IPS-18c (cell line): ENCODE measurements around the gene MYO1D.
"Not testable (repeated sequence)": the region's sequence is repeated elsewhere in the genome, so short reads cannot be mapped to it uniquely, and the experiment has no call there.

Experiments used
- H3K4me3 ChIP-seq: 2 replicates; pipeline ENCODE4 v1.7.0; 2013; ENCODE audit warnings: low read depth, mild to moderate bottlenecking, low read length, moderate library complexity; ENCODE audit not compliant: insufficient read depth
- H3K9me3 ChIP-seq: one replicate; pipeline ENCODE4 v1.6.1; 2013; ENCODE audit warnings: mild to moderate bottlenecking, low read length, moderate library complexity; ENCODE audit not compliant: control insufficient read depth, insufficient read depth

MYO1D gene

GRCh38 chr17:32739722-32740121, 137.2 kb downstream of the MYO1D start:
- Histone ChIP-seq H3K4me3 (no peak overlapping the region), H3K9me3 (no peaks in the 10 kb centered on the region)

DNA sequence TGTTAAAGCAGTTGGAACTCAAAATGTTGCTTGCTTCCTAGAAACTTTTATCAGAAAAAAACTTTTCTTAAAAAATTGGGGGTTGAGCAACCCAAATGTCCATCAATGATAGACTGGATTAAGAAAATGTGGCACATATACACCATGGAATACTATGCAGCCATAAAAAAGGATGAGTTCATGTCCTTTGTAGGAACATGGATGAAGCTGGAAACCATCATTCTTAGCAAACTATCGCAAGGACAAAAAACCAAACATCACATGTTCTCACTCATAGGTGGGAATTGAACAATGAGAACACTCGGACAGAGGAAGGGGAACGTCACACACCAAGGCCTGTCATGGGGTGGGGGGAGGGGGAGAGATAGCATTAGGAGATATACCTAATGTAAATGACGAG, 137.8 kb downstream of the MYO1D start:
- not testable (repeated sequence) for H3K9me3 ChIP-seq

DNA sequence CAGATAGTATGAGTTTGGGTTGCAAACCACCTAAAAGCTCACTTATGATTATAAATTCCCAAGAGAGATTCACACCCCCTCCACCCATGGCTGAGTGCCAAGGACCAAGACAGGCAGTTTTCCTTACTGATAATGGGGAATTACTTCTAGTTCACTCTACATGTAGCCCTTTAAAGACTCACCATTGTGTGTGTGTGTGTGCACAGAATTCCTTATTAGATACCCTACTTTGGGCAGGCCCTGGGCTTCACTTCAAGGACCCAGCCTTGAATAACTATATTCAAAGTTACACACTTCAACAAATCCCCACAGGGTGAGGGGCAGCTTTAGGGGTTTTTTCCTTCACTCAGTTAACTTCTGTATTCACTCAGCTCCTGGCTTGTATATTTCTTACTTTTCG, 143.5 kb downstream of the MYO1D start:
- peaks cover 10% of the 10 kb centered on the region for H3K9me3 ChIP-seq
- H3K4me3 ChIP-seq, result no peak overlapping the region

More for the DNA sequence above, 137.8 kb downstream of the MYO1D start:
- not testable (repeated sequence) for H3K4me3 ChIP-seq

DNA sequence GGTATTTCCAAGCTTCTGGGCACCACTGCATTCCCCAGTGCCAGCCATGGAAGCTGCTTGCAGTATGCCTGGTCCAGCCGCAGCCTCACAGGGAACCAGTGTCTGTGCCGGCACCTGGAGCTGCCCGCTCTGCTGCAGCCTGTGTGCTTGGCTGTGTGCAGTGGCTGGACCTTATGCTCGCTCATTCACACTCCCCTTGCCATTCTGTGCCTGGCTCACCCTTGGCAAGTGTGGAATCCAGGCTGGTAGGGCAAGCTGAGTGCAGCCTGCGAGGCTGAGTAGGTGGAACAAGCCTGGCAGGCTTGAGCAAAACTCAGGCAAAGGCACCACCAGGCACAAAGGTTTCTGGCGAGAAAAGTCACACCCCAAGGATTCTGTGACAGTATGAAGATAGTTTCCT, 144.0 kb downstream of the MYO1D start:
- peaks cover 10% of the 10 kb centered on the region for H3K9me3 ChIP-seq
- H3K4me3 ChIP-seq, result no peak overlapping the region

DNA sequence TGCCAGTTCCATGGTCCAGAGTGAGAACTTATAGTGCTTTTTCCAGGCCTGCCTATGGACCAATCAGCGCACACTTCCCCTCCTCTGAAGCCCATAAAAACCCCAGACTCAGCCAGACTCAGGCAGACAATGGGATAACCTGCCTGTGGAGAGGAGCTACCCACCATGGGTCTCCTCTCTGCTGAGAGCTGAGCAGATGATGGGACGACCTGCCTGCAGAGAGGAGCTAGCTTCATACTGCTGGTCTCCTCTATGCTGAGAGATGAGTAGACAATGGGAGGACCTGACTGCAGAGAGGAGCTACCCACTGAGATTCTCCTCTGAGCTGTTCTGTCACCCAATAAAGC, 144.7 kb downstream of the MYO1D start:
- H3K4me3 ChIP-seq, result no peak overlapping the region
- peaks cover 10% of the 10 kb centered on the region for H3K9me3 ChIP-seq

DNA sequence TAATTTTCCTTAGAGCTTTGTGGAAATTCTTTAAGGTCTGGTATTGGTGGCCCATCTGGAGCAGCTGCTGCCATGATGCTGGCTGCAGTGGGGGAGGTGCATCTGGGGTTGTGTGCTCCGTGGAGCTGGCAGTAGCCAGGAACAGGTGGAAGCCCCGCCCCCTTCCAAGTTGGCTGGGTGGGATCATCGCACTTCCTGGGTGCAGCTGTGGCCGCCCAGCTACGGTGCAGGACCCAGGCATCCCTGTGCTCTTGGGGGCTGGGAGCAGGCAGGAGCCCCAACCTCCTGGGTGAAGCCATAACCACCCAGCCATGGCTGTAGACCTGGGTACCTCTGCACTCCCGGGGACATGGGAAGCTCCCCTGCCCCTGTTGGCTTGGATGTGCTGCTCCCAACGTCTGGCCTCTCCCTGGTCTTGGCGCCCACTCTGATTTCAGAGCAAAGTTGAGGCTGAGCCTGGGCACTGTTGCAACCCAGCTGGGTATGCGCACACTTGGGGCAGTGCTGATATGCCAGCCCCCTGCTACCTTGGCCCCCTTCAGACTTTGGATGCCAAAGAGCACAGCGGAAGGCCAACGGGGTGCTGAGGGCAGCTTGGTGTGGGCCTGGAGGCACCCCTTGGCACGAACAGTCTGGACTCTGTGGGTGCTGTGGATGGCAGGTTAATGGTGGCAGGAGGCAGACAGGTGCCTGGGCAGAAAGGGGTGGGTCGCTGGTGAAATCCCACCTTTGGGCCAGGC, 145.2 kb downstream of the MYO1D start:
- Histone ChIP-seq H3K4me3 (no peak overlapping the region), H3K9me3 (peaks cover 10% of the 10 kb centered on the region)

DNA sequence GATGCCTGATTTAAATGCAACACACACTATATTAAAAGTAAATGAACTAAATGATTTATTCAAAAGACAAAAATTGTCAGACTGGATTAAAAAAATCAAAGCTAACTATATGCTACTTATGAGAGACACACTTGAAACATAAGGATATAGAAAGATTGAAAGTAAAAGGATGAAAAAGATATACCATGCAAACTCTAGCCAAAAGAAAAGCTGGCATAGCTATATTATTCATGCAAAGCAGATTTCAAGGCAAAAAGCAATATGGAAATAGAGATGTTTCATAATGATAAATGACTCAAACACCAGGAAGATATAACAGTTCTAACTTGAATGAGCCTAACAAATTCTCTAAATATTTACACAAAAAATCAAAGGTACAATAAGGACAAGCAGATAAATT, 149.2 kb downstream of the MYO1D start:
- no peak overlapping the region for H3K4me3 ChIP-seq
- peaks cover 10% of the 10 kb centered on the region for H3K9me3 ChIP-seq

DNA sequence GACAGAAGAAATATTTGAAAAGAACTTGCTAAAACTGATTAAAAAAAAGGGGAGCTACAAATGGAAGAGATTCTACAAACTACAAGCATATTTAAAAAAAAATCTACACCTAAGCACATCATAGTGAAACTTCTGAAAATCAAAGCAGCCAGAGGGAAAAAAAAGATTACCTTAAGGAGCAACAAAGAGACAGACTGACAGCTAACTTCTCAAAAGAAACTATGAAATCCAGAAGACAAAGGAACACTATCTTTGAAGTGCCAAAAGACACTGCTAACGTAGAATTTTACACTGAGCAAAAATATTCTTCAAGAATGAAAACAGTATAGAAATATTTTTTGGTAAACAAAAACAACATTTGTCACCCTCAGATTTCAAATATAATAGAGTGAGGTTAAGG, 151.2 kb downstream of the MYO1D start:
- no peak overlapping the region for H3K4me3 ChIP-seq
- no peaks in the 10 kb centered on the region for H3K9me3 ChIP-seq

- no peaks in the 10 kb centered on the region for H3K9me3 ChIP-seq
- H3K4me3 ChIP-seq, result no peak overlapping the region
These were observed 153.5 kb downstream of the MYO1D start for GRCh38 chr17:32723310-32723955.

DNA sequence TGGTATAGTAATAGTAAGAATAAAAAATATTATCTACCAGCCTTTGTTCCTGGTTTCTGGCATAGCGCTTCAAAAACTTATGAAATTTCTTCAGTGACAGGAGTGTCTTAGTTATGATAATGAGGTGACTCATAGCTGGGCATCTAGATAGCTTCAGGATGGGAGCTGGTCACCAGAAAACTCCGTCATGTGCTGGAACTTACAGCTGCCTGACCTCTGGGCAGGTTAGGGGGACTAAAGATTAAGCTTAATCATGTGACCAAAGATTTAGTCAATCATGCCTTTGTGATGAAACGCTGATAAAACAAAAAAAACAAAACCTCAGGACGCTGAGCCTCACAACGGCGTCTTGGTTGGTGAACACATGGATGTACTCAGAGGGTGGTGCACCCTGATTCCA, 154.2 kb downstream of the MYO1D start:
- no peak overlapping the region for H3K4me3 ChIP-seq

GRCh38 chr17:32720671-32721070, 156.3 kb downstream of the MYO1D start:
- H3K4me3 ChIP-seq, result no peak overlapping the region
- H3K9me3 ChIP-seq, result no peaks in the 10 kb centered on the region

More for the DNA sequence above, 154.2 kb downstream of the MYO1D start:
- no peaks in the 10 kb centered on the region for H3K9me3 ChIP-seq

- Histone ChIP-seq H3K9me3 (no peaks in the 10 kb centered on the region), H3K4me3 (no peak overlapping the region)
These were observed 157.2 kb downstream of the MYO1D start for GRCh38 chr17:32719689-32720088.

GRCh38 chr17:32714922-32715321, 162.0 kb downstream of the MYO1D start:
- H3K4me3 ChIP-seq, H3K9me3 ChIP-seq: not testable (repeated sequence)

DNA sequence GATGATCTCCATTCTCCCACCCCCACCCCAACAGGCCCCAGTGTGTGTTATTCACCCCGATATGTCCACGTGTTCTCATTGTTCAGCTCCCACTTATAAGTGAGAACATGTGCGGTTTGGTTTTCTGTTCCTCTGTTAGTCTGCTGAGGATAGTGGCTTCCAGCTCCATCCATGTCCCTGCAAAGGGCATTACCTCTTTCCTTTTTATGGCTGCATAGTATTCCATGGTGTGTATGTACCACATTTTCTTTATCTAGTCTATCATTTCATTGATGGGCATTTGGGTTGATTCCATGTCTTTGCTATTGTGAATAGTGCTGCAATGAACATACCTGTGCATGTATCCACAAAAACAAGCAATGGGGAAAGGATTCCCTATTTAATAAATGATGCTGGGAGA, 162.7 kb downstream of the MYO1D start:
- H3K4me3 ChIP-seq, result not testable (repeated sequence)

GRCh38 chr17:32713081-32713480, 163.8 kb downstream of the MYO1D start:
- Histone ChIP-seq H3K9me3 (no peaks in the 10 kb centered on the region), H3K4me3 (no peak overlapping the region)

More for the DNA sequence above, 162.7 kb downstream of the MYO1D start:
- H3K9me3 ChIP-seq, result not testable (repeated sequence)

- no peak overlapping the region for H3K4me3 ChIP-seq
- no peaks in the 10 kb centered on the region for H3K9me3 ChIP-seq
These were observed 167.4 kb downstream of the MYO1D start for GRCh38 chr17:32709562-32709961.

- Histone ChIP-seq H3K4me3 (no peak overlapping the region), H3K9me3 (no peaks in the 10 kb centered on the region)
These were observed 175.1 kb downstream of the MYO1D start for GRCh38 chr17:32701871-32702270.

DNA sequence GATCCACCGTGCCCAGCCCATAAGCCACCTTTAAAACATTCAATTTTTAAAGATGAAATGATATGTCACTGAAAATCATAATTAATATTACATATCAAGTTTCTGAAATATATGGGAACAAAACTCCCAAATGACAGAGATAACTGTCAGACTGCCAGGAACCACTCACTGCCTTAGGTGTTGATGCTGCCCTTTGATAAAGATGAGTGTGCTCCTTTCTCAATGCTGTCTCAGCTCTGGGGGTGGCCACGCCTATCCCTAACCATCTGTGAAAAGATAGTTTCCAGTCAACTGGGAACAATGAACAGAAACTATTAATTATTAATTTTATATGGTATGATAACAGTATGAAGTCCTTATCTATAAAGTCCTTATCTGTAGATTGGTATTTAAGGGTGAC, 177.7 kb downstream of the MYO1D start:
- Histone ChIP-seq H3K9me3 (no peaks in the 10 kb centered on the region), H3K4me3 (no peak overlapping the region)
